Naive B cell (primary cell): ENCODE measurements around the gene MANBA. TPM values are rescaled to one million over a fixed set of nuclear protein-coding genes. Genes with fewer than 3 reads are reported as not detected.

Experiments
- ATAC-seq, 2 donors: fragments of 150-1000 bp; cut with Tn5 transposase; 2 replicates each; pipeline ENCODE4 v1.10.0; 2021; ENCODE audit warnings: low read depth in 2 of 2, mild to moderate bottlenecking in 2 of 2, moderate library complexity in 2 of 2
- DNase-seq: peaks from one replicate; pipeline ENCODE4 v3.0.0; 2022
- H3K27ac Mint-ChIP-seq, 6 donors: one replicate each; pipeline ENCODE4 v1.8.0; 2020 to 2022; ENCODE audit warnings: mild to moderate bottlenecking in 6 of 6, mixed read lengths in 6 of 6, moderate library complexity in 5 of 6, inconsistent platforms in 2 of 6
- H3K27me3 Mint-ChIP-seq, 3 donors: one replicate each; pipeline ENCODE4 v1.8.0; 2021 to 2022; ENCODE audit warnings: mixed read lengths in 3 of 3, mild to moderate bottlenecking in 1 of 3
- H3K36me3 Mint-ChIP-seq, 2 donors: one replicate each; pipeline ENCODE4 v1.8.0; 2020 to 2022; ENCODE audit warnings: mixed read lengths in 2 of 2, inconsistent platforms in 1 of 2, mild to moderate bottlenecking in 1 of 2
- H3K4me1 Mint-ChIP-seq, 3 donors: one replicate each; pipeline ENCODE4 v1.8.0; 2020 to 2022; ENCODE audit warnings: mixed read lengths in 3 of 3, inconsistent platforms in 1 of 3, mild to moderate bottlenecking in 1 of 3, moderate library complexity in 1 of 3
- H3K4me3 Mint-ChIP-seq, 8 donors: one replicate each; pipeline ENCODE4 v1.8.0; 2020 to 2022; ENCODE audit warnings: mild to moderate bottlenecking in 8 of 8, mixed read lengths in 8 of 8, moderate library complexity in 8 of 8, inconsistent platforms in 2 of 8
- H3K9me3 Mint-ChIP-seq, 7 donors: one replicate each; pipeline ENCODE4 v1.8.0; 2020 to 2022; ENCODE audit warnings: mixed read lengths in 7 of 7, mild to moderate bottlenecking in 5 of 7, inconsistent platforms in 2 of 7, moderate library complexity in 1 of 7
- polyA plus RNA-seq, 6 donors: library from polyadenylated mRNA; unstranded; fragments of 300-500 nt; fragmentation: Illumina TruSeq; gene quantifications; one replicate each; pipeline ENCODE4 v1.2.3, GENCODE V29; 2021; ENCODE audit warnings: low read depth in 6 of 6

Gene MANBA
- polyA plus RNA-seq, 6 donors from 2014 or later, result 53.2 to 65.9 (median 55.0) TPM

- Mint-ChIP-seq H3K27ac (no peak overlapping the region), H3K27me3 (no peaks in the 10 kb centered on the region), H3K4me1 (peaks cover 0 to 7% (median 4%) of the 10 kb centered on the region in 3 donors), H3K4me3 (no peak overlapping the region), H3K9me3 (no peaks in the 10 kb centered on the region), H3K36me3 (no peaks in the 10 kb centered on the region)
- DNase-seq (no peak), ATAC-seq (no peak)
These were observed 22.2 kb upstream of the MANBA start for GRCh38 chr4:102783006-102783405.

DNA sequence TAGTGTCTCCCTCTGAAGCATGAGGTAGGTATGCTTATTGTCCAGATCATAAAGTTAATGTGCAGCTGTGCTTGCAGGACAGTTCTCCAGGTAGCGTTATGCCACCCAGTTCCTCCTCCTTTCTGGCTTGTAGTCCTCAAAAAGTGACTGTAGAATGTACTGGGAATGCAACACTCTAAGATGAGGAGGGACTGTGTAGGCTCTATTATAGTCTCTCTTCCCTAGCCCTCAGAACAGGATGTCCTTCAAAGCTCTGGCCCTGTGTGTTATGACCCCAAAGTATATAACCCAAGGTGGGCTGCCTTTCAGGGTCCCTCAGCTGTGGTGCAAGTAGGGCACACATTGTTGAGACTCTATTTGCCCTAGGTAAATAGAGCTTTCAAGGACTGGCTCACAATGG lies 20.8 kb upstream of the MANBA start:
- no peak overlapping the region for H3K4me3 Mint-ChIP-seq
- no peaks in the 10 kb centered on the region for H3K27me3 Mint-ChIP-seq
- peak overlapping the region in 1 of 6 donors; percentile 32 for H3K27ac Mint-ChIP-seq
- ATAC-seq (no peak), DNase-seq (no peak)
- no peaks in the 10 kb centered on the region for H3K9me3 Mint-ChIP-seq
- H3K4me1 Mint-ChIP-seq, result peaks cover 0 to 7% (median 4%) of the 10 kb centered on the region in 3 donors
- H3K36me3 Mint-ChIP-seq, result no peaks in the 10 kb centered on the region

- DNase-seq, result no peak
- Mint-ChIP-seq H3K36me3 (no peaks in the 10 kb centered on the region), H3K4me1 (peaks cover 3 to 7% (median 4%) of the 10 kb centered on the region in 3 donors), H3K4me3 (no peak overlapping the region), H3K9me3 (no peaks in the 10 kb centered on the region), H3K27ac (peak overlapping the region in 1 of 6 donors; percentile 36), H3K27me3 (no peaks in the 10 kb centered on the region)
- no peak for ATAC-seq
These were observed 19.8 kb upstream of the MANBA start for GRCh38 chr4:102780476-102781144.

DNA sequence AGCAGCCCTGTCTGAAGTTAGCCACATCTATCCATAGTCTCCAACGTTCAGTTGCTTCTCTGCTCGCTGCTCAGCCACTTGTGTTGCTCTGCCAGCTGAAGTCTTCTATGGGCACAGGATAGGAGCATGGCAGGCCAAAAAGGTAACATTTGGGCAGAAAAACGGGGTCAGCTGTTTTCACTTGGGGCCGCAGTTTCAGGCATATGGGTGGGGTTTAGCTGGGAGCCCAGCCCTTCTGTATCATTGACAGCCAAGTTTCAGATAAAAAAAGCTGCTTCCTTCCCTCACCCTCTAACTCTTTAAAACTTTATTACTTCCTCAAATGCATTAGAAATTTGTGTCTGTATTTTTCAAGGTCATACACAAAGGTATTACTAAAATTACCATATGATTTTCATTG lies 18.4 kb upstream of the MANBA start:
- peaks cover 4 to 7% (median 4%) of the 10 kb centered on the region in 3 donors for H3K4me1 Mint-ChIP-seq
- no peaks in the 10 kb centered on the region for H3K36me3 Mint-ChIP-seq
- DNase-seq, result no peak
- ATAC-seq, result no peak
- H3K27ac Mint-ChIP-seq, result peak overlapping the region in 2 of 6 donors; percentile 69 to 76
- H3K4me3 Mint-ChIP-seq, result peak overlapping the region in 2 of 8 donors; percentile 16 to 42
- H3K27me3 Mint-ChIP-seq, result no peaks in the 10 kb centered on the region
- no peaks in the 10 kb centered on the region for H3K9me3 Mint-ChIP-seq

GRCh38 chr4:102778720-102779119 lies 18.0 kb upstream of the MANBA start:
- Mint-ChIP-seq H3K36me3 (no peaks in the 10 kb centered on the region), H3K27ac (peak overlapping the region in 2 of 6 donors; percentile 37 to 69), H3K9me3 (no peaks in the 10 kb centered on the region), H3K4me1 (peaks cover 4 to 7% (median 4%) of the 10 kb centered on the region in 3 donors), H3K27me3 (no peaks in the 10 kb centered on the region), H3K4me3 (no peak overlapping the region)
- ATAC-seq, result no peak
- no peak for DNase-seq

DNA sequence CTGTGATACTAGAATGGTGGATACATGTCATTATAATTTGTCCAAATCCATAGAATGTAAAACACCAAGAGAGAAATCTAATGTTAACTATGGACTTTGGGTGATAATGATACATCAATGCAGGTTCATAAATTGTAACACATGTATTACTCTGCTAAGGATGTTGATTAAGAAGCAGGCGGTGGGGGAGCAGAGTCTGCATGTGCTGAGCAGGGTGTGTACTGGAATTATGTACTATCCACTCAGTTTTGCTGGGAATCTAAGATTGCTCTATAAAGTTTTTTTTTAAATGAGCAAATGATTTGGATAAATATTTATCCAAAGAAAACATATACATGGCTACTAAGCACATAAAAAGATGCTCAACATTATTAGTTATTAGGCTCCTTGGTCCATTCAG lies 15.0 kb upstream of the MANBA start:
- Mint-ChIP-seq H3K27me3 (no peaks in the 10 kb centered on the region), H3K36me3 (no peaks in the 10 kb centered on the region), H3K27ac (no peak overlapping the region), H3K4me3 (no peak overlapping the region), H3K9me3 (no peaks in the 10 kb centered on the region), H3K4me1 (peaks cover 4 to 7% (median 4%) of the 10 kb centered on the region in 3 donors)
- ATAC-seq (no peak), DNase-seq (no peak)

GRCh38 chr4:102774254-102774653 lies 13.5 kb upstream of the MANBA start:
- Mint-ChIP-seq H3K27ac (no peak overlapping the region), H3K4me1 (peaks cover 3 to 4% (median 4%) of the 10 kb centered on the region in 3 donors), H3K4me3 (no peak overlapping the region), H3K36me3 (no peaks in the 10 kb centered on the region), H3K27me3 (no peaks in the 10 kb centered on the region), H3K9me3 (no peaks in the 10 kb centered on the region)
- ATAC-seq (no peak), DNase-seq (no peak)

- Mint-ChIP-seq H3K4me3 (no peak overlapping the region), H3K4me1 (peaks cover 0 to 4% (median 0%) of the 10 kb centered on the region in 3 donors), H3K9me3 (peaks cover 0 to 2% (median 0%) of the 10 kb centered on the region in 7 donors), H3K27me3 (no peaks in the 10 kb centered on the region), H3K36me3 (no peaks in the 10 kb centered on the region), H3K27ac (peak overlapping the region in 1 of 6 donors; percentile 12)
- ATAC-seq (no peak), DNase-seq (no peak)
These were observed 12.1 kb upstream of the MANBA start for GRCh38 chr4:102772738-102773340.

DNA sequence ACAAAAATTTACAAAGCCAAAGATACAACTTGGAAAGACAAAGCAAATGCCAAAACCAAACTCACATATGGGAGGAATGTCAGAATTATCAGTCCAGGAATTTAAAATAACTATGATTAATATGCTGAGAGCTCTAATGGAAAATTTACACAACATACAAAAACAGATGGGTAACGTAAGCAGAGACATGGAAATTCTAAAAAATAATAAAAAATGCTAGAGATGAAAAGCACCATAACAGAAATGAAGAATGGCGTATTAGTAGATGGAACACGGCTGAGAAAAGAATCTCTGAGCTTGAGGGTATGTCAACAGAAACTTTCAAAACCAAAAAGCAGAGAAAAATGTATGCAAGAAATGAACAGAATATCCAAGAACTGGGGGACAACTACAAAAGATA lies 4.1 kb upstream of the MANBA start:
- H3K4me3 Mint-ChIP-seq, result no peak overlapping the region

DNA sequence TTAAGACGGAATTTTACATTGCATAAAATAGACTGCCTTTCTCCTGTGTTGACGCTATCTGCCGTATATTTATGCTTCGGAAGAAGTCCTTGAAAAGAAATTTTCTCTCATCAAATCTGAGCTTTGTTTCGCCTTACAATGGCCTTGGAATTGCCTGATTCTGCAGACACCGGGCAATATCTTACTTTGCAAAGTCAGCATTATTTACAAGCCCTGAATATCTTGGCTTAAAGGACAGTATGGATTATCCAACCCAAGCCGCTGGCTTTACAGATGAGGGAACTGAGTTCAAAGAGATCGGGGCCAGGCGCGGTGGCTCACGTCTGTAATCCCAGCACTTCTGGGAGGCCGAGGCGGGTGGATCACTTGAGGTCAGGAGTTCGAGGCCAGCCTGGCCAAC lies 1.1 kb upstream of the MANBA start:
- peaks cover 29 to 48% (median 40%) of the 10 kb centered on the region in 3 donors for H3K4me1 Mint-ChIP-seq
- peaks cover 0 to 2% (median 0%) of the 10 kb centered on the region in 7 donors for H3K9me3 Mint-ChIP-seq
- no peaks in the 10 kb centered on the region for H3K27me3 Mint-ChIP-seq
- peak overlapping the region in 5 of 6 donors; percentile 29 to 100 (median 99) for H3K27ac Mint-ChIP-seq
- H3K4me3 Mint-ChIP-seq, result peak overlapping the region; percentile 80 to 95 (median 92)
- H3K36me3 Mint-ChIP-seq, result peaks cover 0 to 8% of the 10 kb centered on the region in 2 donors
- ATAC-seq (no peak), DNase-seq (no peak)

More for the DNA sequence above, 4.1 kb upstream of the MANBA start:
- Mint-ChIP-seq H3K27me3 (no peaks in the 10 kb centered on the region), H3K9me3 (peaks cover 0 to 2% (median 0%) of the 10 kb centered on the region in 7 donors), H3K4me1 (peaks cover 10 to 18% (median 11%) of the 10 kb centered on the region in 3 donors), H3K36me3 (no peaks in the 10 kb centered on the region), H3K27ac (no peak overlapping the region)
- DNase-seq, result no peak
- ATAC-seq, result no peak

- H3K27ac Mint-ChIP-seq, result peak overlapping the region; percentile 97 to 100 (median 100)
- DNase-seq (no peak), ATAC-seq (peak; percentile 1 to 2)
- peaks cover 0 to 8% of the 10 kb centered on the region in 2 donors for H3K36me3 Mint-ChIP-seq
- no peaks in the 10 kb centered on the region for H3K27me3 Mint-ChIP-seq
- peak overlapping the region; percentile 80 to 95 (median 92) for H3K4me3 Mint-ChIP-seq
- peaks cover 31 to 54% (median 45%) of the 10 kb centered on the region in 3 donors for H3K4me1 Mint-ChIP-seq
- H3K9me3 Mint-ChIP-seq, result peaks cover 0 to 2% (median 0%) of the 10 kb centered on the region in 7 donors
These were observed 531 bp upstream of the MANBA start for GRCh38 chr4:102761296-102761701.

DNA sequence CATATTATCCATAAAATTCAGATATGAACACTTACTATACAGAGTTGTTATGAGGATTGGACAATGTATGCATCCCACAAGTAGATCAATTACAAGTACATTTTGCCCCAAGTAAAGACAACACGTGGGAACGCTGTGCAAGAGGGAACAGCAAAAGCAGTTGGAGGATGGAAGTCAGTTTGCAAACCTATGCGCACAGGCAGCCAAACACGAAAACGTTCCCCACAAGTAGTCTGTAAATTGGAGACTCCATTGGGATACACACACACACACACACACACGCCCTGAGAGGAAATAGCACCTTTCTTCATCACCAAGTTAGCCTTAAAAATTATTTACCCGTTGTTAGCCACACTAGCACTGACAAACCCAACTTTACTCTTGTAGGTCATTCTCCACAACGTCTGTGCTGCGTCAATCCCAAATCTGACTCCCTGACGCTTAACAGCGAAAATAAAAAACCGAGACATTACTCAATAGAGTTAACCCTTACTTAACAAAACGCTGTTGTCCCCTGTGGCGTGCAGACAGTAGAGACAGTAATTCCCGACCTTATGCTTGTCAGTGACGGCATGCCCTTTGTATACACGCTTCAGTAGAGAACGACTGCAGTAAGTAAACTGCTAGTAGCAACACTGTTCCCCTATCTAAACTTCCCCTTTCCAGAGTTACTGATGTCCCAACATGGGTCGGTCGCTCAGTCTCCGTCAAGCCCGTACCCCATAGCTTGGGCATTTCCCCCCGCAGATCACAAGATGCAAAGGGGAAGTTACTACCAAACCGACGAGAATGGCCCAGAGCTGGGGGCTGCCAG lies 730 bp downstream of the MANBA start:
- H3K27ac Mint-ChIP-seq, result peak overlapping the region; percentile 97 to 100 (median 100)
- H3K4me1 Mint-ChIP-seq, result peaks cover 34 to 58% (median 49%) of the 10 kb centered on the region in 3 donors
- ATAC-seq (peak; percentile 75 to 81), DNase-seq (peak; percentile 96)
- H3K4me3 Mint-ChIP-seq, result peak overlapping the region; percentile 80 to 95 (median 92)
- peaks cover 0 to 3% (median 0%) of the 10 kb centered on the region in 7 donors for H3K9me3 Mint-ChIP-seq
- peaks cover 0 to 8% of the 10 kb centered on the region in 2 donors for H3K36me3 Mint-ChIP-seq
- no peaks in the 10 kb centered on the region for H3K27me3 Mint-ChIP-seq
